Effector memory CD4-positive, alpha-beta T cell (primary cell): Measurements from ENCODE around the gene ZFP36L1.
"Not testable (repeated sequence)": the region's sequence is repeated elsewhere in the genome, so short reads cannot be mapped to it uniquely, and the experiment has no call there.

Experiments used
- DNase-seq, 3 donors: peaks; one replicate each; pipeline ENCODE4 v3.0.0-alpha.2; 2020
- H3K27ac ChIP-seq: 2 replicates; pipeline ENCODE4 v1.7.0; 2013; ENCODE audit warnings: mild to moderate bottlenecking, low read length, moderate library complexity; ENCODE audit not compliant: insufficient read depth, poor library complexity, severe bottlenecking
- H3K27me3 ChIP-seq: replicated peaks from 2 replicates; pipeline ENCODE4 v1.7.0; 2013; ENCODE audit warnings: mild to moderate bottlenecking, low read length; ENCODE audit not compliant: insufficient read depth, control insufficient read depth, poor library complexity, severe bottlenecking
- H3K36me3 ChIP-seq: 2 replicates; pipeline ENCODE4 v1.7.0; 2013; ENCODE audit warnings: mild to moderate bottlenecking, low read length, moderate library complexity; ENCODE audit not compliant: control insufficient read depth, insufficient read depth
- H3K4me1 ChIP-seq: 2 replicates; pipeline ENCODE4 v1.7.0; 2013; ENCODE audit warnings: low read length, mild to moderate bottlenecking; ENCODE audit not compliant: control insufficient read depth, insufficient read depth, poor library complexity, severe bottlenecking
- H3K4me3 ChIP-seq: 2 replicates; pipeline ENCODE4 v1.7.0; 2013; ENCODE audit warnings: low read length, low read depth, mild to moderate bottlenecking; ENCODE audit not compliant: insufficient read depth, poor library complexity, severe bottlenecking
- H3K9me3 ChIP-seq: 2 replicates; pipeline ENCODE4 v1.7.0; 2013; ENCODE audit warnings: mild to moderate bottlenecking, low read length, moderate library complexity; ENCODE audit not compliant: control insufficient read depth

ZFP36L1 gene

DNA sequence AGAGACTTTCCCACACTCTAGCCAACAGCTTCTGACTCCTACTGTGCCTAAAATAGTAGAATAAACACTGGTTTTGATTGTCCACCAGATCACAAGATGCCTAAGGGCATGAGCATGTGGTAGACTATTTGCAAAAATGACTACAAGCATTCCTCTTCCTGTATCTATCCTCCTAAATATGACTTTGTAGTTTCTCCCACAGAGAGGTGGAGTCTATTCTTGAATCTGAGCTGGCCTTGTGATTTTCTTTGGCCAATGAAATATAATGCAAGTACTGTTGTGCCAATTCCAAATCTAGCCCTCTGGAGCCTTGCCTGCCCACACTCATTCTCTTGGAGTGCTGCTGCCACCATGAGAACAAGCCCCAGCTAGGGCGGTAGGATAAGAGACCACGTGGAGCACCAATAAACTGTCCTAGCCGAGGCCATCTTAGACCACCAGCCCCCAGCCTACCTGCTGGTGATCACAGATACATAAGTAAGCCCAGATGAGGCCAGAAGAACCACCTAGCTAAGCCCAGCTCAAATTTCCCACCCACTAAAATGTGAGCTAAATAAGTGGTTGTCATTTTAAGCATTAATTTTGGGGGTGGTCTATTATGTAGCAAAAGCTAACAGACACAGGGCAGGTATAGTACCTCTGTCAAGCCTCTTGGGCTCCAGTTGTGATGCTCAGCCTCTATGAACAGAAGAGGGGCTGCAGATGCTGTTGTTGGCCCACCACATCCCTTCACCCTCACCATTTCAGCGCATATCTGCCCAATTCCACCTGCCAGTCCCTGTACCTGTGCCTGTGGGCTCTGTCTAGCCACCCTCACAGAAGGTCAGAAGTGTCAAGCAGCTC, 17.9 kb downstream of the ZFP36L1 start:
- no peak overlapping the region for H3K27ac ChIP-seq
- H3K36me3 ChIP-seq: no peaks in the 10 kb centered on the region
- no peak overlapping the region for H3K4me3 ChIP-seq
- no peak for DNase-seq
- peaks cover 61% of the 10 kb centered on the region for H3K4me1 ChIP-seq
- no peaks in the 10 kb centered on the region for H3K9me3 ChIP-seq
- H3K27me3 ChIP-seq: no peaks in the 10 kb centered on the region

DNA sequence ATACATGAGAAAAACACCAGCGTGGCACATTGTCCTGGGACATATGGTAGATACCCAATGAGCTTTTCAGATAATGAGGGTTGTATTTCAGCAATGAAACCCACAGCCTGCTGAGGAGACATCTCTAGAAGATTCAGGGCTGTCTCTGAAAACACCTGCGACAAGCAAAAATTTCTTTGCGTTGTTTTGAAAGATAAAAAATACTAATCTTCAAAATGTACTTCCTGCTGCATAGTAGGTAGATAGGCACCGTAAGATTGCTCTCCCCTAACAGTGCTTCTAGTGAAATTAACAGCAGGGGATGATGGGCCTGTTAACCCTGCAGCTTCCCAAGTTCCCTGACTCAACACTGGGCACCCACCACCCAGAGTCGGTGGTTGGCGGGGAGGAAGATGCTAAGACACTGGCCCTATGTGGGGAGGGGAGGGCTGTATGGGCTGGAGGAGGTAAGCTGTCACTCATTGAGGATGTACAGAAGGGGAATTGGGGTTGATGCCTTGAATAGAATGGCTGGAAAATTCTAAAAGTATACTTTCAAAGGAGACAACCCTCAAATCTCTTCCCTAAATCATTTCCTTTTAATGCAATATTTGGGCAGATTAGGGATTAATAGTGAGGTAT, 20.0 kb downstream of the ZFP36L1 start:
- Histone ChIP-seq H3K27me3 (no peaks in the 10 kb centered on the region), H3K9me3 (no peaks in the 10 kb centered on the region), H3K4me3 (no peak overlapping the region), H3K36me3 (no peaks in the 10 kb centered on the region), H3K4me1 (peaks cover 47% of the 10 kb centered on the region), H3K27ac (peak overlapping the region; percentile 39)
- DNase-seq: no peak

DNA sequence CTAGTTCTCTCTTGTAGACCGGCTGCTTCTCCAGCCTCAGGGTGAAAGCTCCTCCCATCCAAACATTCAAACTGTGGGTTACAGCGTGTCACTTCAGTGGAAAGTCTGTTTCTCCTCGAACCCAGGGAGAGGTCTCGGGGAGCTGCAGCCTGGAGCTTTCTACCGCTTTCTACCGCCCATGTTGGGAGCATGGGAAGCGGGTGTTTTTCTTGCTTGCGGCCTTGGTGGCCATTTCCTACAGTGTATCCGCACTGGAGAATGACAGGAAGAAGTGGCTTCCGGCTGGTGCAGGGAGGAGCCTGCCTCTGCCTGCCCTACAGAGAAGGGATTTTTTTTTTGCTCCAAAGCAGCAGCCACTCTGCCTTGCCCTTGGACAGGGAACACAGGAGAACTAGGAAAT, 21.2 kb downstream of the ZFP36L1 start:
- Histone ChIP-seq H3K27ac (peak overlapping the region; percentile 36), H3K27me3 (no peaks in the 10 kb centered on the region), H3K4me3 (no peak overlapping the region), H3K36me3 (no peaks in the 10 kb centered on the region), H3K4me1 (peaks cover 43% of the 10 kb centered on the region), H3K9me3 (no peaks in the 10 kb centered on the region)
- peak in 2 of 3 donors; percentile 12 to 29 for DNase-seq

DNA sequence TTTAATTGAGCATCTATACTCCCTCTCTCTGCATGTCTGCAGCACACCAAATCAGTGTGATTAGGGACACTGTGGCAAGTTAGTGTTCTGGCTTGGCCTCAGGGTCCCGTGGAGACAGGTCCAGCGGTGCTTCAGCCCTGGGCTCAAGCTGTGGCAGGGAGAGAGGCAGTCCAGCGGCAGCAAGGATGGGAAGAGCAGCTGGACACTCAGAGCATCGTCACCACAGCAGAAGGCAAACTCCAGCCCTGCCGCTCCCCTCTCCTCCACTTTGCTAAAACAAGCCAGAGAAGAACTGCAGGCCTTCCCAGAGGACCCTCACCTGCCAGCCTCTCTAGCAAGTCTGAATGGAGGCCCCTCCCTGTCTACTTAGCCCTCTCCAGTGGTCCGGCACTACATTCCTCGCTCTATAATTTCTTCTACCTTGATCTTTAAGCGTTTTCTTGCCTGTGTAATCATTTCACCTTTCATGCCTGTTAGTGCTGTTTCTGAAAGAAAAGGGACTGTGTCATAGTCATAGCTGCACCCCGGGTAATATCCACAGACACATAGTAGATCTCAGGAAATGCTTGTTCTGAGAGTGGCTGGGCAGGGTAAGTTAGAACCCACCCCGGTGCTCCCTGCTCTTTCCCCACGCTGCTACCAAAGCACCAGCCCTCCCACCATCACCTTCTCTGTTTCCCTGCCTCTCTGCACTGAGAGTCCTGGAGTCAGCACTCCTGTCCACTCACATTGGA, 22.1 kb downstream of the ZFP36L1 start:
- Histone ChIP-seq H3K27ac (peak overlapping the region; percentile 36), H3K4me3 (no peak overlapping the region), H3K27me3 (no peaks in the 10 kb centered on the region), H3K4me1 (peaks cover 43% of the 10 kb centered on the region), H3K36me3 (no peaks in the 10 kb centered on the region), H3K9me3 (no peaks in the 10 kb centered on the region)
- no peak for DNase-seq

DNA sequence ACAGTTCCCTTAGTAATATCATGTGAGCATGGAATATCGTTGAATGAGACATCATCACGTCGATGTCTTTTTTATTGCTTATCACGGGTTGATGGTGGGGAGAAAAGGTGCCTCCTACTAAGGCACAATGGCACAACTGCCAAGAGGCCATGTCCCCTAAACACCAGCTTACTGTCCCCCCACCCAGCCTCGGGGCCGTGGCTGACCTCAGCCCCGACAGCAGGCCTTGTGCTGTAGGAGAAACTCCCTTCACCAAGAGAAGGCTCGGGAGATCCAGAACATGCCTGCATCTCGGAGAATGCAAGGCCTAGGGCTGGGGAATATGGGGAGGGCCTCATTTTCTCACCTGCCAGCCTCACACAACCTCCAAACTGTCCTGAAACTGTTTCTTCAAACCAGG, 22.8 kb downstream of the ZFP36L1 start:
- DNase-seq: no peak
- Histone ChIP-seq H3K36me3 (no peaks in the 10 kb centered on the region), H3K27me3 (no peaks in the 10 kb centered on the region), H3K4me1 (peaks cover 42% of the 10 kb centered on the region), H3K4me3 (no peak overlapping the region), H3K27ac (no peak overlapping the region), H3K9me3 (no peaks in the 10 kb centered on the region)

DNA sequence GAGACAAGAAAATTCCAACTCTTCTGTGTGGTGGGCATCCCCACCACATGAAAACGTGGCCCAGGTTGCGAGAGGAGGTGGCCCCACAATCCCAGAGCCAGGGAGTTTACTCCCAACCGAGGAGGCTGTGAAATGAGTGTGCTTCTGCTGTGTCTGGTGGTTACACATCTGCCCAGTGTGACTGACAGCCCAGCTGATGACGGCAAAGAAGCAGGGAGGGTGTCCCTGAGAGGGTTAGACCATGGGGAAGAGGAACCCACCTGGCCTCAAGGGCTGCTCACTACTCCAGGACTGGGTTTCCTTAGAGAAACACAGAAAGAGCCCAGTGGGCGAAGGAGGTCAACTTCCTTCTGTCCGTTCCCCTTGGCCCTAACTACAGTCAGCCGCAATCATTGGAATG, 24.6 kb downstream of the ZFP36L1 start:
- Histone ChIP-seq H3K36me3 (no peaks in the 10 kb centered on the region), H3K4me3 (no peak overlapping the region), H3K4me1 (peaks cover 33% of the 10 kb centered on the region), H3K27me3 (no peaks in the 10 kb centered on the region), H3K27ac (no peak overlapping the region), H3K9me3 (no peaks in the 10 kb centered on the region)
- DNase-seq: no peak

DNA sequence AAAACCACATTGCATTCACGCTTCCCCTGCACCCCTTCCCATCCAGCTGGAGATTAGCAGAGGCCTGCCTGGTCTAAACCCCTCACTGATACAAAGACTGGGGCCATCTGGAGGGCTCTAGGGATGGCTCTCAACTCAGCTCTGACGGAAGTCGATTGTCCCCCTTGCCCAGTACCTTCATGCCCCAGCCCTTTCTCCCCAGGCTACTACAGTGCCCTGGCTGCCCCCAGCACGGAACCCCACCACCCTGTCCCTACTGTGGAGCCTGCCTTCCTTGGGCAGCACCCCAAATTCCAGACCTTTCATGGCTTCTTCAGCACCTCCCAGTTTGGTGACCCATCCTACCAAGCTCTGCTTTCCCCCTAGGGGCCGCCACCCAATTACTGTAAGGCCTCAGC, 25.6 kb downstream of the ZFP36L1 start:
- Histone ChIP-seq H3K9me3 (no peaks in the 10 kb centered on the region), H3K27ac (no peak overlapping the region), H3K4me3 (no peak overlapping the region), H3K36me3 (no peaks in the 10 kb centered on the region), H3K4me1 (peaks cover 22% of the 10 kb centered on the region), H3K27me3 (no peaks in the 10 kb centered on the region)
- no peak for DNase-seq

DNA sequence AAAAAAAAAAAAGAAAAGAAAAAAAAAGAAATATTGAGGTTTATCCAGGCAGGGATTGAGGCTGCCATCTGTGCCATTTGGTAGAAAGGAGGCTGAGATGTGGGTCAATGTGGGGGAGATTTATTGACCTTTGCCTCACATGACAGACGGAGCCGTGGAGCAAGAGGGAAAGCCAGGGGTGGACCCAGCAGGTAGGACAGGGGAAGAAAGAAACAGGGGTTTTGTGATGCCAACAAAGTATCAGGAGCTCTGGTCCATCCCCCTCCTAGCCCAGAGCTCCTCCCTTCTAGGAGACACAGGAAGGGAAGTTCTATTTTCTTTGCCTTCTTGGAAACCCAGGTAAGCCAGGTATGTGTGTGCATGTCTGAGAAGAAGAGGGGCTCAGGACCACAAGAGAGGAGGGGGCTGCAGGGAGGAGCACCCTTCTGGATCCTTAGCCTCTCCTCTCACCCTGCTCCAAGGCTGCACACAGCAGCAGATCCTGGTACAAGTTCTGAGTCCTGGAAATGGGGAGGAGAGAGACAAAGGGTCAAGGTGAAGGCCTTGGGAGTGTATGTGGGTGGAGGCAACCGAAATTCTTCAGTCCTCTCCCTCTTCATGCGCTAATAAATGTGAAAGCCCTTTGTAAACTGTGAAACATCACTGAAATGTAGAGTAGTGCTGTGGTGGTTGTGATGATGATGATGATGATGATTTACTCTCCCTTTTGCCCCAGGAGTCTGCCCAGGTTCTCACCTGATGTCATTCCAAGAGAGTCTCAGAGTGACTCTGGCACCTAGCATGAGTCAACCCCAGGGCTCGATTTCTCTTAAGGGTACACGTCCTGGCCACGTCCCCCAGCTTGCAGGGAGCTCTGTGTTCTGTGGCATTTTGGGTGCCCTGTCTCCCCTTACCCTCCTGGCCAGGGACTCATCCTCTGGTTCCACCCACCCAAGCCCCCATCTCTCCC, 26.3 kb downstream of the ZFP36L1 start:
- Histone ChIP-seq H3K9me3 (no peaks in the 10 kb centered on the region), H3K27ac (no peak overlapping the region), H3K27me3 (no peaks in the 10 kb centered on the region)

DNA sequence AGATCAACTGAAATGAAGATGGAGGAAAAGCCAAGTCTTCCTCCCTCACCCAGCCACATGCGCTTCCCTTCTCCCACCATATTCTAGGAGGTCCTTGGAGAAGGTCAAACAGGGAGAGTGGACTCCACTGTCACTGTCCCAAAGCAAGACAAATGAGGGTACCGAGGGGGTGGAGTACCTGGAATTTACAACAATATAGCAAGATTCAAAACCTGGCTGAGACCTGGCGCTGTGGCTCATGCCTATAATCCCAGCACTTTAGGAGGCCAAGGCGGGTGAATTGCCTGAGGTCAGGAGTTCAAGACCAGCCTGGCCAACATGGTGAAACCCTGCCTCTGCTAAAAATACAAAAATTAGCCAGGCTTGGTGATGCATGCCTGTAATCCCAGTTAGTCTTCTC, 29.0 kb downstream of the ZFP36L1 start:
- H3K36me3 ChIP-seq, H3K27ac ChIP-seq, DNase-seq, H3K27me3 ChIP-seq, H3K9me3 ChIP-seq, H3K4me3 ChIP-seq, H3K4me1 ChIP-seq: not testable (repeated sequence)

More for the DNA sequence above, 26.3 kb downstream of the ZFP36L1 start:
- Histone ChIP-seq H3K4me3 (no peak overlapping the region), H3K4me1 (peaks cover 17% of the 10 kb centered on the region), H3K36me3 (no peaks in the 10 kb centered on the region)
- DNase-seq: no peak
